ENCODE data around the gene SUSD4.

GRCh38 chr1:223229756-223230155, 134.2 kb downstream of the SUSD4 start:
- TF ChIP-seq ATF3 (IDR thresholded peaks at IDR 0.05; ENCODE audit: insufficient read depth, low read depth, low read length): no peak
- TF ChIP-seq MAFK (IDR thresholded peaks at IDR 0.05; ENCODE audit: low read depth, low read length): no peak
- TF ChIP-seq CHD2 (IDR thresholded peaks at IDR 0.05; ENCODE audit: low read length): no peak
- no peak for TF ChIP-seq BCL11A (IDR thresholded peaks at IDR 0.05; ENCODE audit: low read depth in 2 of 2, low read length in 2 of 2)
- TF ChIP-seq FOSL1 (IDR thresholded peaks at IDR 0.05; ENCODE audit: insufficient read depth, low read depth, low read length): no peak
- TF ChIP-seq RAD21 (IDR thresholded peaks at IDR 0.05 in 1 of 2, conservative IDR thresholded peaks at IDR 0.05 in 1 of 2; ENCODE audit: low read depth in 2 of 2, low read length in 2 of 2): no peak
- TF ChIP-seq RXRA (IDR thresholded peaks at IDR 0.05; ENCODE audit: insufficient read depth, low read depth, low read length): no peak
- TF ChIP-seq CTCF (IDR thresholded peaks at IDR 0.05; ENCODE audit: control extremely low read depth in 1 of 3, insufficient read depth in 1 of 3, low read depth in 1 of 3, low read length in 3 of 3): no peak
- TF ChIP-seq TAF1 (IDR thresholded peaks at IDR 0.05; ENCODE audit: low read depth, low read length): no peak

Measured in H1 (cell line).